GM12801 (cell line): ENCODE results near the gene PACSIN2.

ENCODE experiments used
- TF ChIP-seq, protein P1 (sequence below): IDR thresholded peaks from one replicate; pipeline ENCODE4 v1.5.1; 2011; ENCODE audit warnings: control low read depth; ENCODE audit not compliant: insufficient read length; ENCODE audit errors: extremely low read depth

The PACSIN2 gene

DNA sequence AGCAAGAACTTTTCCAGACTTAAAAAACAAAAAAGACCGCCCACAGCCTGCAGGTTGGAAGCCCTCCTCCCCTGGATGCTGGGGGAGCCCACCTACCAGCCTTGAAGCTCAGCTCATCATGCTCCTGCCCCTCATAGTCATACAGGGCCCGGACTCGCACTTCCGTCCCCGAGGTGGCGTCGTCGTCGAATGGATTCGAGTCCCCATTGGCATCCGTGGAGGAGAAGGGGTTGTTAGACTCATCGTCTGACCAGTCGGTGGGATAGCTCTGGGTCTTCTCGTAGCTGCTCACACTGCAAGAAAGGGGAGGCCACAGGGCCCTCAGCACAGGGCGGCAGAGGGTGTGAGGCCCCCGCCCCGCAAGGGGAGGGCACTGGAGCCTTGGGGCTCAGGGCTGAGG, 138.9 kb downstream of the PACSIN2 start:
- TF ChIP-seq, protein P1, sequence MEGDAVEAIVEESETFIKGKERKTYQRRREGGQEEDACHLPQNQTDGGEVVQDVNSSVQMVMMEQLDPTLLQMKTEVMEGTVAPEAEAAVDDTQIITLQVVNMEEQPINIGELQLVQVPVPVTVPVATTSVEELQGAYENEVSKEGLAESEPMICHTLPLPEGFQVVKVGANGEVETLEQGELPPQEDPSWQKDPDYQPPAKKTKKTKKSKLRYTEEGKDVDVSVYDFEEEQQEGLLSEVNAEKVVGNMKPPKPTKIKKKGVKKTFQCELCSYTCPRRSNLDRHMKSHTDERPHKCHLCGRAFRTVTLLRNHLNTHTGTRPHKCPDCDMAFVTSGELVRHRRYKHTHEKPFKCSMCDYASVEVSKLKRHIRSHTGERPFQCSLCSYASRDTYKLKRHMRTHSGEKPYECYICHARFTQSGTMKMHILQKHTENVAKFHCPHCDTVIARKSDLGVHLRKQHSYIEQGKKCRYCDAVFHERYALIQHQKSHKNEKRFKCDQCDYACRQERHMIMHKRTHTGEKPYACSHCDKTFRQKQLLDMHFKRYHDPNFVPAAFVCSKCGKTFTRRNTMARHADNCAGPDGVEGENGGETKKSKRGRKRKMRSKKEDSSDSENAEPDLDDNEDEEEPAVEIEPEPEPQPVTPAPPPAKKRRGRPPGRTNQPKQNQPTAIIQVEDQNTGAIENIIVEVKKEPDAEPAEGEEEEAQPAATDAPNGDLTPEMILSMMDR = no peak

DNA sequence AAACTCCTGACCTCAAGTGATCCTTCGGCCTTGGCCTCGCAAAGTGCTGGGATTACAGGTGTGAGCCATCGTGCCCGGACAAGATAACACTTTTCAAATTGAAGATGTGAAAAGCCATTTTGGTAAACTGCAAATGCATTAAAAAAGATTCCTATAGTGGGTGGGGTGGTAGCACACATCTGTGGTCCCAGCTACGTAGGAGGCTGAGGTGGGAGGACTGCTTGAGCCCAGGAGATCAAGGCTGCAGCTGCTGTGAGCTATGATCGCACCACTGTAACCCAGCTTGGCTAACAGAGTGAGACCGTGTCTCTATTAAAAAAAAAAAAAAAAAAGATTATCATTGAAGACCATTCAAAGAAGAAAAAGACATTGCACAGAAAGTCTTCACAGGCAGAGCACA, 140.9 kb downstream of the PACSIN2 start:
- TF ChIP-seq, protein P1 = no peak

DNA sequence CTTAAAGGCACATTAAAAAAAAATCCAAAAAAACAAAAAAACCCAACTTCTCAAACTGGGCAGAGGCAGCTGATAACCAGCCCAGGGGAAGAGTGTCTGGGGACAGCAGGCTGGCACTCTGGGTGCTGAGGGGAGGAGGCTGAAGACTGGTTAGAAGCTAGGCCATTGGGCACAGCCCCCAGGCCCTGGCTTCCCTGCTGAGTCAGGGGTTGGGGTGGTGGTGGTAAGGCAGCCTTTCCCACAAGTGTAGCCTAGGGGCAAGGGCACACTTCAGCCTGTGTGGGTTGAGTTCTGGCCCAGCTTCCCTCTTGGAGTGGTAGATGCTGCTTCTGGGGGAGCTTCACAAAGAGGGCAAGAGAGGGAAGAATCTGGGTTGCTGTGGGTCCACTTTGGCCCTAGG, 141.6 kb downstream of the PACSIN2 start:
- TF ChIP-seq, protein P1 = no peak

DNA sequence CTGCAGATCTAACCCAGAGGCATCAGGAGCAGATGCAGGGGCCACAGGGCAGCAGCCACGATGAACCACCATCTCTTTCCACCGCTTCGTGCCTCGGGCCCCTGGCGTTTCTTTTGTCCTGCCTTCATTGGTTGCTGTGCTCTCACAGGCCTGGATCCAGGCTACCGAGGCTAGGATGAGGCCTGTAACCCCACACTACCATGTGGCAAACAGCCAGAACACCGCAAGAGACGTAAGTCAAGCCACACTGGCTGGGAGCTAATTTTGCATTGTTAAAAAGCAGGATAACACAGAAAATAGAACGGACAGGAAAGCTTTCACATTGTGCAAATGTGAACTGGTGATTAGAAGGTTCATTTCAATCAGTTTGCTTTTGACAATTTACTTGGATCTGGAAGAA, 142.1 kb downstream of the PACSIN2 start:
- TF ChIP-seq, protein P1 = no peak

DNA sequence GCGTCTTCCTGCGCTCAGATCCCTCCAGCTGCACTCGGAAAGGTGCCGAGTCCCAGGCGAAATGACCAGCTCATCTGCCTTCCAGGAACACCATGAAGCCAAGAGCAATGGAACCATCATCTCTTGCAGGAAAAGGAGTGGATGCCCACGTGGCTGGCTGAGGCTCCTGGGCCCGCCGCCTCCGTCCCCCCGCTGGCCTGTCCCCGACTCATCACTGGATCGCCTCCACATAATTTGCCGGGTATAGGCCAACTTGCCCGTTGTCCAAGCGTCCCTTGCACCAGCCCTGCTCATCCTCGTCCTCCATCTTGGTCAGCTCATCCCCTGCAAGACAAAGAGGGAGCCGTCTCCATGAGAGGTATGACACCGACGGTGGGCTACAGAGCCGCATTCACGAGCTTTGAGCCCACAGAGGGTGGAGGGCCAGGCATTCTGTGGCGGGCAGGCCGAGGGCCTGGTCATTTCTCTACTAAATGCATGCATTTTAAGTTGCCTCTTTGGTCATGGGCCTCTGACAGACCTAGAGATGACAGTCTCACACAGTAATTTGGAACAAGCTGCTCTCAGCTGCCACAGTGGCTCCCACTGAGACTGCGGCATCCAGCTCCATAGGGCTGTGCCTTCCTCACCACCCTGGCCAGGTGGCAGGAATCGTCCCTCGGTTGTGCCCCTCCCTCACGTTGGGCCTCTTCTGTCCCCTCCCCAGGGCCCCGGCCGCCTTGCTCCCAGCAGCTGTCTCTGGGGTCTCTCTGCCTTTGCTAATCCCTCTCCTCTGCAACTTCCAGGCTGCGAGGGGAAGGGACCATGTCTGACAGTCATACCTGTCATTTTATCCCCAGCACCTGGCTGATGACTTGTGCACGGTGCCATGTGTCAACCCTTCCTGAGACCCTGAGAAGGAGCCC, 143.6 kb downstream of the PACSIN2 start:
- TF ChIP-seq, protein P1 = no peak

DNA sequence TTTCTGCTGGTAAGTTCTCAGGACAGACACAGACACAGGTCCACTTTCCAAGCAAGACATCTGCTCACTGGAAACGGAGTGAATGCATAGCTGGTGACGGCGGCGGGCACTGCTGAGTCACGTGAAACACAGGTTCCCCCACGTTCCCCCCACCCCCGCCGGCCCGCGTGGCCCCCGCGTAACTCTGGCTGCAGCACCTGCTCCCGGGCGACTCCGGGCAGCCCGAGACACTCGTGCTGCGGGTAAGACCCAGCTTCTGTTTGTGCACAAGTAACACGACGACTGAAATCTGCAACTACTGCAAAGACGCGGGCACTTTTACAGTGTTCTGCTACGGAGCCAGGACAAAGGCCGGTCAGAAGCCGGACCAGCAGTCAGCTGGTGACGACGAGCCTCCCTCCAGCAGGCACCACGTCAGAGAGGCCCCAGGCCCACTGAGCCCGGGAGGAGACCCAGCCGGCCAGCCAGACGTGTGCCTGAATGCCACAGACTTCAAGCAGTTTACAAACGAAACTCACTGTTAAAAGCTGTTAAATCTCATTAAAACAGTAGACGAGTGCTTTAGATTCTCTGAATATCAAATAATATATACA, 145.0 kb downstream of the PACSIN2 start:
- TF ChIP-seq, protein P1 = no peak

DNA sequence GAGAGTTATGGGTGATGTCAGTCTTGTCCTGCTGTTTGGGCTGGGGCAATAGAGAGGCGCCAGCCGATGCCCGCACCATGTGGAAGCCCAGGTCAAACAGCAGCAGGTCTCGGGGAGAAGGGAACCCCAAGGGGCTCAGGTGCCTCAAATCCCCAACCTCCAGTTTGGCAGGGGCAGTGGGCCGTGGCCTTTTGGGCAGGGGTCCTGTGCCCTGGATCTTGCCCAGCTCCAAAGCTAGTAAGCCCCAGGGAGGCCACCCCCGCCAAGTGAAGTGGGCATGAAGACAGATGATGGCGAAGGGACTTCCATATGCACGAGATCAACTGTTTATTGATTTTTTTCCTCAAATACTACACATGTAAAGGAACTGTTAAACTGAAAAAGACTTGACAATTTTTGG, 145.5 kb downstream of the PACSIN2 start:
- TF ChIP-seq, protein P1 = no peak
